A549 (cell line): Measurements from ENCODE around the gene C2CD3. TPM values are rescaled to one million over a fixed set of nuclear protein-coding genes. Genes with fewer than 3 reads are reported as not detected.

Source experiments
- ATAC-seq, 2 experiments: fragments of 200-7000 bp in 1 of 2; fragments of >200 bp in 1 of 2; cut with Nextera tagmentation in 1 of 2; cut with Tn5 transposase in 1 of 2; 3 replicates each; pipeline versions ENCODE4 v1.8.0 to v1.9.1; 2018 to 2020; ENCODE audit warnings: mild to moderate bottlenecking in 1 of 2, moderate library complexity in 1 of 2
- CTCF ChIA-PET: fragments of 300-600 bp; sonication (Branson Sonifier 250); formaldehyde crosslinking; extraction: SDS; loops from one replicate; lab custom pipeline; 2021; ENCODE audit warnings: antibody characterized with exemption, inconsistent platforms; lab: Yijun Ruan, JAX
- POLR2A ChIA-PET: fragments of 350-600 bp; formaldehyde crosslinking; extraction: SDS; loops from one replicate; lab custom pipeline; 2021; ENCODE audit warnings: antibody characterized with exemption, inconsistent platforms; lab: Yijun Ruan, JAX
- DNase-seq, 2 experiments: peaks; one replicate each; pipeline versions ENCODE4 v3.0.0 to v3.0.0-alpha.2; 2011 to 2016; ENCODE audit warnings: low read depth in 1 of 2, low spot score in 1 of 2
- FAIRE-seq: peaks from 2 replicates; lab custom pipeline; 2011; peaks lifted over from hg19 to GRCh38; lab: Jason Lieb, UNC
- H3K27ac ChIP-seq, 2 experiments: fragments of >200 bp; sonication (Bioruptor Twin); formaldehyde crosslinking; 3 replicates each; pipeline ENCODE4 v1.5.1; 2016 to 2017
- H3K4me1 ChIP-seq: fragments of >200 bp; sonication (Bioruptor Twin); formaldehyde crosslinking; 3 replicates; pipeline ENCODE4 v1.6.1; 2016
- H3K4me2 ChIP-seq: fragments of >200 bp; sonication (Bioruptor Twin); formaldehyde crosslinking; 3 replicates; pipeline ENCODE4 v1.6.1; 2016
- H3K4me3 ChIP-seq: fragments of >200 bp; sonication (Bioruptor Twin); formaldehyde crosslinking; 3 replicates; pipeline ENCODE4 v1.5.1; 2016
- H3K9me3 ChIP-seq: fragments of >200 bp; sonication (Bioruptor Twin); formaldehyde crosslinking; 3 replicates; pipeline ENCODE4 v1.6.1; 2016
- CEBPB ChIP-seq, 2 experiments: fragments of >200 bp in 1 of 2; sonication (Bioruptor Twin) in 1 of 2; formaldehyde crosslinking in 1 of 2; IDR thresholded peaks; 2 replicates each; pipeline ENCODE4 v1.6.1; 2012 to 2016
- EHF ChIP-seq: fragments of 250-450 bp; sonication (Bioruptor Pico); IDR thresholded peaks from 2 replicates; pipeline ENCODE4 v1.5.0; 2020; ENCODE audit warnings: mild to moderate bottlenecking
- HDAC2 ChIP-seq: fragments of 200-600 bp; sonication (generic); IDR thresholded peaks from 2 replicates; pipeline ENCODE4 v1.6.1; 2016
- NR3C1 ChIP-seq: fragments of >200 bp; sonication (Bioruptor Twin); formaldehyde crosslinking; IDR thresholded peaks from 3 replicates; pipeline ENCODE4 v1.6.1; 2017
- PHF8 ChIP-seq: fragments of 200-600 bp; sonication (generic); IDR thresholded peaks from 2 replicates; pipeline ENCODE4 v1.6.1; 2016; ENCODE audit warnings: low read depth, mild to moderate bottlenecking, antibody characterized with exemption, moderate library complexity, borderline replicate concordance
- RAD21 ChIP-seq, 2 experiments: fragments of >200 bp in 1 of 2; sonication (Bioruptor Twin) in 1 of 2; formaldehyde crosslinking in 1 of 2; IDR thresholded peaks in 1 of 2; conservative IDR thresholded peaks in 1 of 2; 2 replicates in 1 of 2; 3 replicates in 1 of 2; pipeline ENCODE4 v1.6.1; 2012 to 2018; ENCODE audit warnings: inconsistent platforms in 1 of 2
- RARB ChIP-seq: fragments of 250-450 bp; sonication (Bioruptor Pico); IDR thresholded peaks from 2 replicates; pipeline ENCODE4 v1.8.0; 2021; ENCODE audit warnings: mild to moderate bottlenecking, moderate library complexity
- RNF2 ChIP-seq: fragments of 200-600 bp; sonication (generic); IDR thresholded peaks from 2 replicates; pipeline ENCODE4 v1.6.1; 2016; ENCODE audit warnings: low read depth, mild to moderate bottlenecking, antibody characterized with exemption, moderate library complexity, borderline replicate concordance
- whole genome bisulfite sequencing: methylation state at CpG from one replicate; pipeline ENCODE4 v1.1.6; 2017; ENCODE audit errors: missing lambda C conversion rate; 5-methylcytosine and 5-hydroxymethylcytosine counted together
- polyA plus RNA-seq, 4 experiments: library from polyadenylated mRNA; depleted of rRNA in 3 of 4; stranded (reverse); fragments of >200 nt; fragmentation: RNase III in 1 of 4; extraction: RNeasy Plus Mini Kit Qiagen cat#74134 plus additional on column Dnase treatment in 1 of 4; gene quantifications; 2 replicates in 3 of 4; 3 replicates in 1 of 4; pipeline ENCODE4 v1.2.3, GENCODE V29; 2011 to 2017
- TF ChIP-seq, protein P1 (sequence below): fragments of 250-450 bp; sonication (Bioruptor Pico); IDR thresholded peaks from 2 replicates; pipeline ENCODE4 v1.5.0; 2021; ENCODE audit warnings: mild to moderate bottlenecking, moderate library complexity, borderline replicate concordance
- TF ChIP-seq, protein P2 (sequence below): fragments of >200 bp; sonication (Bioruptor Twin); formaldehyde crosslinking; IDR thresholded peaks from 3 replicates; pipeline ENCODE4 v1.5.1; 2016
- TF ChIP-seq, protein P3 (sequence below): fragments of >200 bp; sonication (Bioruptor Twin); formaldehyde crosslinking; IDR thresholded peaks from 2 replicates; pipeline ENCODE4 v1.6.1; 2016
- TF ChIP-seq, protein P4 (sequence below): fragments of >200 bp; sonication (Bioruptor Twin); formaldehyde crosslinking; IDR thresholded peaks from 3 replicates; pipeline ENCODE4 v1.6.1; 2016
- TF ChIP-seq, protein P5 (sequence below): fragments of 450-650 bp; IDR thresholded peaks from 2 replicates; pipeline ENCODE4 v1.6.1; 2014; ENCODE audit warnings: antibody characterized with exemption

The C2CD3 gene
- polyA plus RNA-seq, 2 of the 4 experiments (the other 2 are of a cell fraction): 15.2 to 19.8 TPM

DNA sequence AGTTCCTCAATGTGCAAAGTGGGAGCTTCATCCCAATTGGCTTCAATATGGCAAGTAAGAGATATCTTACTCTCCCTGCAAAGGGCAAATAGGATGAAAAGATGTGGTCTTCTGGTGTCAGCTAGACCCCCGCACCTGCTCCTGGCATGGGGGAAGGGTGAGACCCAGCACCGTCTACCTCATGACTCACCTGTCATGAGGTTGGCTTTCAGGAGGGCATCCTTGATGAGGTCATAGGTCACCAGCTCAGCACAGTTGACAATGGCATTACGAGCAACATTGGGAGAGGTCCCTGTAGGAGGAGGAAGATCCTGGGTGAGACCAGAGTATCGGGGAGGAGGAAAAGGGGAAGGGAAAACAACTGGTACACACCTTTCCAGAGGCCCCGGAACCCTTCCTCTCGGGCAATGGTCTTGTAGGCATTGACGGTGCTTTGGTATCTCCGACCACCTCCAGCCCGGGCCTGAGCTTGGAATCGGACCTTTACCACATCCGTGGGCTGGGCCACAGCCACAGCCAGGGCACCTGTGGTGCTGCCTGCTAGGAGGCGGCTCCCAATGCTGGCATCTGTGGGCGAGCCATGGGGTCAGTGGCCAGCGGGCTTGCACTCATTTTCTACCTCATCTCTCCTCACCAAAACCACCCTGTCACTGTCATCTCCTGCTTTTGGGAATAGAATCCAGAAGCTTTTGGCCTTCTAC lies 194.2 kb downstream of the C2CD3 start:
- WGBS: 92% methylated on average over 12 of the region's 14 CpGs
- DNase-seq: no peak
- TF ChIP-seq NR3C1 (no peak), RAD21 (conservative IDR thresholded peaks at IDR 0.05 in 1 of 2, IDR thresholded peaks at IDR 0.05 in 1 of 2) (no peak), EHF (no peak), PHF8 (no peak)
- TF ChIP-seq, protein P1, sequence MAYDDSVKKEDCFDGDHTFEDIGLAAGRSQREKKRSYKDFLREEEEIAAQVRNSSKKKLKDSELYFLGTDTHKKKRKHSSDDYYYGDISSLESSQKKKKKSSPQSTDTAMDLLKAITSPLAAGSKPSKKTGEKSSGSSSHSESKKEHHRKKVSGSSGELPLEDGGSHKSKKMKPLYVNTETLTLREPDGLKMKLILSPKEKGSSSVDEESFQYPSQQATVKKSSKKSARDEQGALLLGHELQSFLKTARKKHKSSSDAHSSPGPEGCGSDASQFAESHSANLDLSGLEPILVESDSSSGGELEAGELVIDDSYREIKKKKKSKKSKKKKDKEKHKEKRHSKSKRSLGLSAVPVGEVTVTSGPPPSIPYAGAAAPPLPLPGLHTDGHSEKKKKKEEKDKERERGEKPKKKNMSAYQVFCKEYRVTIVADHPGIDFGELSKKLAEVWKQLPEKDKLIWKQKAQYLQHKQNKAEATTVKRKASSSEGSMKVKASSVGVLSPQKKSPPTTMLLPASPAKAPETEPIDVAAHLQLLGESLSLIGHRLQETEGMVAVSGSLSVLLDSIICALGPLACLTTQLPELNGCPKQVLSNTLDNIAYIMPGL (CRISPR knock-in tag): no peak
- TF ChIP-seq, protein P2, sequence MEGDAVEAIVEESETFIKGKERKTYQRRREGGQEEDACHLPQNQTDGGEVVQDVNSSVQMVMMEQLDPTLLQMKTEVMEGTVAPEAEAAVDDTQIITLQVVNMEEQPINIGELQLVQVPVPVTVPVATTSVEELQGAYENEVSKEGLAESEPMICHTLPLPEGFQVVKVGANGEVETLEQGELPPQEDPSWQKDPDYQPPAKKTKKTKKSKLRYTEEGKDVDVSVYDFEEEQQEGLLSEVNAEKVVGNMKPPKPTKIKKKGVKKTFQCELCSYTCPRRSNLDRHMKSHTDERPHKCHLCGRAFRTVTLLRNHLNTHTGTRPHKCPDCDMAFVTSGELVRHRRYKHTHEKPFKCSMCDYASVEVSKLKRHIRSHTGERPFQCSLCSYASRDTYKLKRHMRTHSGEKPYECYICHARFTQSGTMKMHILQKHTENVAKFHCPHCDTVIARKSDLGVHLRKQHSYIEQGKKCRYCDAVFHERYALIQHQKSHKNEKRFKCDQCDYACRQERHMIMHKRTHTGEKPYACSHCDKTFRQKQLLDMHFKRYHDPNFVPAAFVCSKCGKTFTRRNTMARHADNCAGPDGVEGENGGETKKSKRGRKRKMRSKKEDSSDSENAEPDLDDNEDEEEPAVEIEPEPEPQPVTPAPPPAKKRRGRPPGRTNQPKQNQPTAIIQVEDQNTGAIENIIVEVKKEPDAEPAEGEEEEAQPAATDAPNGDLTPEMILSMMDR: no peak
- TF ChIP-seq, protein P3, sequence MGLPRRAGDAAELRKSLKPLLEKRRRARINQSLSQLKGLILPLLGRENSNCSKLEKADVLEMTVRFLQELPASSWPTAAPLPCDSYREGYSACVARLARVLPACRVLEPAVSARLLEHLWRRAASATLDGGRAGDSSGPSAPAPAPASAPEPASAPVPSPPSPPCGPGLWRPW: no peak
- Histone ChIP-seq H3K27ac (no peak overlapping the region), H3K4me3 (no peak overlapping the region), H3K4me1 (peaks cover 27% of the 10 kb centered on the region), H3K4me2 (no peak overlapping the region), H3K9me3 (no peaks in the 10 kb centered on the region)
- ChIA-PET POLR2A (no interaction called here), CTCF (interaction anchor here (0.6 to 7.9 kb wide), 4 partner anchors 12 to 494 kb away, joined by 3 to 61 read pairs (median 4); no protein-coding TSS in a partner anchor)
- FAIRE-seq: no peak
- no peak for ATAC-seq

DNA sequence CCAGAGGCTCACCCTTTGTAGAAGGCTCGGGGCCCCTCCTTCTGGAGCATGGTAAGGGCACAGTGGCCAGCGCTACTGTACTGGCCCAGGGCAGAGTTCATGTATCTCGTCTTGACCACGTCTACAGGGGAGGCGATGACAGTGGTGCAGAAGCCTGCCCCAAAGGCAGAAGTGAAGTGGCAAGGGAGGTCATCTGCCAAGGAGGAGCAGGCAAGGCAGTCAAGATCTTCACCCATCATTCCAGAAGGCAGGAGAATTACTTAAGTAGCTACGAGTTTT lies 195.4 kb downstream of the C2CD3 start:
- H3K4me1 ChIP-seq: peaks cover 15% of the 10 kb centered on the region
- WGBS: 97% methylated on average over 6 of the region's 6 CpGs
- H3K9me3 ChIP-seq: no peaks in the 10 kb centered on the region
- no peak overlapping the region for H3K4me3 ChIP-seq
- TF ChIP-seq HDAC2 (no peak), RARB (CRISPR knock-in tag) (no peak)
- TF ChIP-seq, protein P4, sequence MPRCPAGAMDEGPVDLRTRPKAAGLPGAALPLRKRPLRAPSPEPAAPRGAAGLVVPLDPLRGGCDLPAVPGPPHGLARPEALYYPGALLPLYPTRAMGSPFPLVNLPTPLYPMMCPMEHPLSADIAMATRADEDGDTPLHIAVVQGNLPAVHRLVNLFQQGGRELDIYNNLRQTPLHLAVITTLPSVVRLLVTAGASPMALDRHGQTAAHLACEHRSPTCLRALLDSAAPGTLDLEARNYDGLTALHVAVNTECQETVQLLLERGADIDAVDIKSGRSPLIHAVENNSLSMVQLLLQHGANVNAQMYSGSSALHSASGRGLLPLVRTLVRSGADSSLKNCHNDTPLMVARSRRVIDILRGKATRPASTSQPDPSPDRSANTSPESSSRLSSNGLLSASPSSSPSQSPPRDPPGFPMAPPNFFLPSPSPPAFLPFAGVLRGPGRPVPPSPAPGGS: no peak
- TF ChIP-seq, protein P5, sequence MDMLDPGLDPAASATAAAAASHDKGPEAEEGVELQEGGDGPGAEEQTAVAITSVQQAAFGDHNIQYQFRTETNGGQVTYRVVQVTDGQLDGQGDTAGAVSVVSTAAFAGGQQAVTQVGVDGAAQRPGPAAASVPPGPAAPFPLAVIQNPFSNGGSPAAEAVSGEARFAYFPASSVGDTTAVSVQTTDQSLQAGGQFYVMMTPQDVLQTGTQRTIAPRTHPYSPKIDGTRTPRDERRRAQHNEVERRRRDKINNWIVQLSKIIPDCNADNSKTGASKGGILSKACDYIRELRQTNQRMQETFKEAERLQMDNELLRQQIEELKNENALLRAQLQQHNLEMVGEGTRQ: no peak
- ATAC-seq (no peak), DNase-seq (no peak), FAIRE-seq (no peak)
- H3K4me2 ChIP-seq: no peak overlapping the region
- H3K27ac ChIP-seq: no peak overlapping the region
- ChIA-PET CTCF (interaction anchor here (2.2 to 7.9 kb wide), 2 partner anchors 11 to 17 kb away, joined by 4 to 61 read pairs; no protein-coding TSS in a partner anchor), POLR2A (no interaction called here)

DNA sequence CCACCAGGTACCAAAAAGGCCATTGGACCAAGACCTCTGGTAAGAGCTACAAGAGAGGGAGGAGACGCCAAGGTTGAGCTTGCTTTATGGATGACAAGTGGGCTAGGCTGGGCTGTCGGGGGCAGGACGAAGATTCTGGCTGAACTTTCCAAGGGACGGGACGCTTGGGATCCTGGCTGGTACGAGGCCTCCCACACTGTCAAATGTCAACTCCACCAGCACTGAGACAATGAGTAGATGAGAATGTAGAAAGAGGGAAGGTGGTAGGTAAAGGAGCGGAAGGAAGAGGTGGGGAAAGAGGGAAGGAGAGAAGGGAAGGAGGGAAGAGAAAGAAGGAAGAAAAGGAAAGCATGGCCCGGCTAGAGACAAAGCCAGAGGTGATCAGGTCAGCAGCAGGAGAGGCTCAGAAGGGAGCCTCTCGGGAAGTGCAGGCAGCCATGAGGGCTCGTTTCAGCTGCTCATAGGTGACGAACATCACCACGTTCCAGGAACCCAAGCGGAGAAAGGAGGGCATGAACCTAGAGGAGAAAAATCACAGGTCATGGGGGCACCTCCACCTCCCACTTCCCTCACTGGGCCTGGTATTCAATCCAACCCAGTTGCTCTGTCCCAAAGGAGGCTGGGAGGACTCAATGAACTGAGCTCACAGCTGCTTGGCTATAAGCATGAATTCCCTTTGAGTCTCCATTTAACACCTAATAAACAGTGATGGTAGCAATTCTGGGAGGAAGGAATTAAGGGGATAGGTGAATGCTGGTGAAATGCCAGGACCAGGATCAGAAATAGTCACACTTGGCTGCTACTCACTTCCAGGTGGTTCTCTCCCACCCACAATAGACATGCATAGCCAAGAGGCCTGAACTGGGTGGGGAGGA lies 196.0 kb downstream of the C2CD3 start:
- Histone ChIP-seq H3K4me2 (no peak overlapping the region), H3K27ac (no peak overlapping the region), H3K4me3 (no peak overlapping the region), H3K4me1 (peaks cover 9% of the 10 kb centered on the region), H3K9me3 (no peaks in the 10 kb centered on the region)
- TF ChIP-seq RNF2: no peak
- no peak for TF ChIP-seq CEBPB (IDR thresholded peaks at IDR 0.05)
- WGBS: 95% methylated on average over 13 of the region's 13 CpGs
- DNase-seq (no peak), ATAC-seq (no peak), FAIRE-seq (no peak)
- CTCF ChIA-PET: interaction anchor here (2.2 to 7.9 kb wide), 2 partner anchors 10 to 16 kb away, joined by 4 to 61 read pairs; no protein-coding TSS in a partner anchor
- POLR2A ChIA-PET: no interaction called here
